Prostate gland (tissue), 2 donors: ENCODE results near the gene TBC1D2B. TPM values are rescaled to one million over a fixed set of nuclear protein-coding genes. Genes with fewer than 3 reads are reported as not detected.

Experiments
- DNase-seq: peaks from one replicate; pipeline ENCODE4 v3.0.0-alpha.2; 2019; ENCODE audit warnings: low spot score
- H3K27ac ChIP-seq, 2 donors: fragments of 200-600 bp; sonication (generic); 2 replicates each; pipeline ENCODE4 v1.5.1; 2017 to 2019
- H3K27me3 ChIP-seq: fragments of 200-600 bp; sonication (generic); replicated peaks from 2 replicates; pipeline ENCODE4 v1.5.1; 2019; ENCODE audit not compliant: insufficient read depth
- H3K36me3 ChIP-seq, 2 donors: fragments of 200-600 bp; sonication (generic); 1 replicate in 1 of 2; 2 replicates in 1 of 2; pipeline versions ENCODE4 v1.5.1 to v1.8.1; 2017 to 2019
- H3K4me1 ChIP-seq: fragments of 200-600 bp; sonication (generic); replicated peaks from 2 replicates; pipeline ENCODE4 v1.5.1; 2019
- H3K4me3 ChIP-seq, 2 donors: fragments of 200-600 bp; sonication (generic); 2 replicates each; pipeline ENCODE4 v1.5.1; 2017 to 2019
- H3K9me3 ChIP-seq: fragments of 200-600 bp; sonication (generic); 2 replicates; pipeline ENCODE4 v1.5.1; 2017
- POLR2A ChIP-seq: fragments of 450-650 bp; IDR thresholded peaks from one replicate; pipeline ENCODE4 v1.6.1; 2016; ENCODE audit warnings: antibody characterized with exemption, mild to moderate bottlenecking
- POLR2AphosphoS5 ChIP-seq: sonication (generic); formaldehyde crosslinking; IDR thresholded peaks from one replicate; pipeline ENCODE4 v1.6.1; 2017; ENCODE audit warnings: antibody characterized with exemption
- WGBS: methylation state at CpG from one replicate; pipeline ENCODE4 v1.1.5; 2018; 5-methylcytosine and 5-hydroxymethylcytosine counted together
- intact Hi-C: fragments of 100-400 bp; cut with DNase I; formaldehyde crosslinking; loops from one replicate; pipeline ENCODE4 v1.14.2; 2022
- total RNA-seq, 2 donors: library from RNA; depleted of rRNA; stranded (reverse); fragments of >200 nt; gene quantifications; one replicate each; pipeline ENCODE4 v1.1.0, GENCODE V29; 2016
- TF ChIP-seq, protein P1 (sequence below), 4 experiments: fragments of 200-600 bp in 2 of 4; fragments of 450-650 bp in 2 of 4; sonication (generic) in 2 of 4; IDR thresholded peaks; 1 replicate in 3 of 4; 2 replicates in 1 of 4; pipeline ENCODE4 v1.5.1; 2016 to 2019; ENCODE audit warnings: antibody characterized with exemption in 4 of 4, mild to moderate bottlenecking in 2 of 4, moderate library complexity in 2 of 4

The TBC1D2B gene
- total RNA-seq, 2 donors from 2014 or later: 21.5 to 49.5 TPM

GRCh38 chr15:78046796-78047341 is 30.6 kb downstream of the TBC1D2B start:
- Histone ChIP-seq H3K27me3 (no peaks in the 10 kb centered on the region), H3K4me1 (peaks cover 7% of the 10 kb centered on the region), H3K27ac (peak overlapping the region in 1 of 2 donors; percentile 31), H3K4me3 (no peak overlapping the region), H3K36me3 (no peaks in the 10 kb centered on the region), H3K9me3 (no peaks in the 10 kb centered on the region)
- intact Hi-C loops: no loop called here
- DNase-seq: peak; percentile 57
- TF ChIP-seq POLR2A (no peak), POLR2AphosphoS5 (no peak)
- TF ChIP-seq, protein P1, sequence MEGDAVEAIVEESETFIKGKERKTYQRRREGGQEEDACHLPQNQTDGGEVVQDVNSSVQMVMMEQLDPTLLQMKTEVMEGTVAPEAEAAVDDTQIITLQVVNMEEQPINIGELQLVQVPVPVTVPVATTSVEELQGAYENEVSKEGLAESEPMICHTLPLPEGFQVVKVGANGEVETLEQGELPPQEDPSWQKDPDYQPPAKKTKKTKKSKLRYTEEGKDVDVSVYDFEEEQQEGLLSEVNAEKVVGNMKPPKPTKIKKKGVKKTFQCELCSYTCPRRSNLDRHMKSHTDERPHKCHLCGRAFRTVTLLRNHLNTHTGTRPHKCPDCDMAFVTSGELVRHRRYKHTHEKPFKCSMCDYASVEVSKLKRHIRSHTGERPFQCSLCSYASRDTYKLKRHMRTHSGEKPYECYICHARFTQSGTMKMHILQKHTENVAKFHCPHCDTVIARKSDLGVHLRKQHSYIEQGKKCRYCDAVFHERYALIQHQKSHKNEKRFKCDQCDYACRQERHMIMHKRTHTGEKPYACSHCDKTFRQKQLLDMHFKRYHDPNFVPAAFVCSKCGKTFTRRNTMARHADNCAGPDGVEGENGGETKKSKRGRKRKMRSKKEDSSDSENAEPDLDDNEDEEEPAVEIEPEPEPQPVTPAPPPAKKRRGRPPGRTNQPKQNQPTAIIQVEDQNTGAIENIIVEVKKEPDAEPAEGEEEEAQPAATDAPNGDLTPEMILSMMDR (IDR thresholded peaks at IDR 0.05): no peak
- 57% methylated on average over 5 of the region's 5 CpGs for WGBS

DNA sequence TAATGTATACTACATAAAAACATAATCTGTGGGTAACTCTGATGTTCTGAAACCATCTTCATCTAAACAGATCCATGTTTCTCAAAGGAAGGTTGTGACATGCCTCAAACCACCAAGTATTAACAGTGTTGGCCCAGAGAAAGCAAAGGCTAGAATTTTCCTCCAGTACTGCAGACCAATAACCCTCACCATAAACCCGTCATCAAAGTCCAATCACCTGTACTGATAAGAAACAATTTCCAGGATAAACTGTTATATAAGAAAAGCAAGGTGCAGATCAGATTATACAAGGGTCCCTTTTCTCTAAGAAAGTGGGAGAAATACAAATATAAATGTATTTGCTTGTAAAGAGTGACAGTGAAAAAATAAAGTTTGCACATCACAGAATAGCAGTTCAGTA is 32.3 kb downstream of the TBC1D2B start:
- no peak for TF ChIP-seq POLR2A
- TF ChIP-seq POLR2AphosphoS5: no peak
- TF ChIP-seq, protein P1 (IDR thresholded peaks at IDR 0.05): no peak
- Histone ChIP-seq H3K4me1 (peaks cover 3% of the 10 kb centered on the region), H3K27me3 (no peaks in the 10 kb centered on the region), H3K36me3 (no peaks in the 10 kb centered on the region), H3K4me3 (no peak overlapping the region), H3K9me3 (no peaks in the 10 kb centered on the region), H3K27ac (no peak overlapping the region)
- 68% methylated on average over 1 of the region's 1 CpG for WGBS
- intact Hi-C loops: no loop called here
- no peak for DNase-seq

- no peaks in the 10 kb centered on the region for H3K4me1 ChIP-seq
Observed at GRCh38 chr15:78044407-78045155, 32.9 kb downstream of the TBC1D2B start.

DNA sequence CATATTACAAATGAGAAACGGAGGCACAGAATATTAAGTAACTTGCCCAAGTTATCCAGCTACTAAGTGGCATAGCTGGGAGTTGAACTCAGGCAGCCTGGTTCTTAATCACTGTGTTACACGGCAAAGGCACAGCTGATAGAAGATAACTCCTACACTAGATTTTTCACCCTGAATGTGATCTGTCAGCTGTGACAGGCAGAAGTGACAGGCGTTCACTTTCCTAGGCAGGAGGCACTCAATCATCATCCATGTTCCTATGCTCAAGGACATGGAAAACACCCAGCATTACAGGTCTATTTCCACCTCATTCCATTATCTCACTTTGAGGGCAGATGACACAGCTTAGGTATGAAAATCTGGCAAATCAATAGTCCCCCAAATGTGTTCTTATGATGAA is 35.6 kb downstream of the TBC1D2B start:
- no peak for DNase-seq
- H3K4me3 ChIP-seq: no peak overlapping the region
- H3K4me1 ChIP-seq: peaks cover 3% of the 10 kb centered on the region
- no peaks in the 10 kb centered on the region for H3K27me3 ChIP-seq
- intact Hi-C loops: no loop called here
- H3K36me3 ChIP-seq: no peaks in the 10 kb centered on the region
- 78% methylated on average over 3 of the region's 3 CpGs for WGBS
- H3K9me3 ChIP-seq: no peaks in the 10 kb centered on the region
- TF ChIP-seq POLR2AphosphoS5: no peak
- TF ChIP-seq, protein P1 (IDR thresholded peaks at IDR 0.05): no peak
- no peak for TF ChIP-seq POLR2A
- H3K27ac ChIP-seq: no peak overlapping the region

More at GRCh38 chr15:78044407-78045155, 32.9 kb downstream of the TBC1D2B start:
- TF ChIP-seq POLR2A (no peak), POLR2AphosphoS5 (no peak)
- TF ChIP-seq, protein P1 (IDR thresholded peaks at IDR 0.05): no peak
- intact Hi-C loops: no loop called here
- WGBS: 55% methylated on average over 5 of the region's 5 CpGs
- DNase-seq: no peak
- Histone ChIP-seq H3K9me3 (no peaks in the 10 kb centered on the region), H3K4me3 (no peak overlapping the region), H3K27ac (no peak overlapping the region), H3K36me3 (no peaks in the 10 kb centered on the region), H3K27me3 (no peaks in the 10 kb centered on the region)
